A549 (cell line): ENCODE data around the gene DTX3.

Experiments
- CTCF ChIP-seq: fragments of >200 bp; sonication (Bioruptor Twin); formaldehyde crosslinking; IDR thresholded peaks from 3 replicates; pipeline ENCODE4 v1.5.1; 2016
- POLR2A ChIP-seq: IDR thresholded peaks from 2 replicates; pipeline ENCODE4 v1.6.1; 2012; ENCODE audit warnings: mild to moderate bottlenecking, low read length
- RAD21 ChIP-seq, 2 experiments: fragments of >200 bp in 1 of 2; sonication (Bioruptor Twin) in 1 of 2; formaldehyde crosslinking in 1 of 2; IDR thresholded peaks in 1 of 2; conservative IDR thresholded peaks in 1 of 2; 2 replicates in 1 of 2; 3 replicates in 1 of 2; pipeline ENCODE4 v1.6.1; 2012 to 2018; ENCODE audit warnings: inconsistent platforms in 1 of 2
- TF ChIP-seq, protein P1 (sequence below): fragments of 450-650 bp; IDR thresholded peaks from 2 replicates; pipeline ENCODE4 v1.6.1; 2014; ENCODE audit warnings: antibody characterized with exemption

DNA sequence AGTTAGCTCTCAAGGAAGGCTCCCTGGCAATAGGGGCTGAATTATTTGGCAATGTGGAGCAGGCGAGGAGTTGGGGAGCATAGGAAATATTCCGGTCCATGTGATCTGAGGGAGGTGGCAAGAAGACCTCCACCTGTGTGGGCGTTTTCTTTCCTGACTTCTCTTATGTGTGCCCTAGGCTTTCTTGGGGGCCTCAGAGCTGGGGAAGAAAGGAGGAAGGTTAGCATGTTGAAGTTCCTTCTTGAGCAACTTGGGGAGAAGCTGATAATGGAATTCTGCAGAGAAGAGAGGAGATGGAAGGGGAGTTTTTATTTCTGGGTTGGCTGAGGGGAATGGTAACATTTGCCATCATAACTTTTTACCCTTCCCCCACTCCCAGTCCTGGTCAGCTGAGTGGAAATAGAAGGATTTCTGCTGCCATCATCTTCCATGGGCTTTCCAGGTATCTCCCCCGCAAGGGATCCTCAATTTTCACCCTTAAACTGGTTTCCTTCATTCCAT lies 1.2 kb downstream of the DTX3 start:
- TF ChIP-seq, protein P1, sequence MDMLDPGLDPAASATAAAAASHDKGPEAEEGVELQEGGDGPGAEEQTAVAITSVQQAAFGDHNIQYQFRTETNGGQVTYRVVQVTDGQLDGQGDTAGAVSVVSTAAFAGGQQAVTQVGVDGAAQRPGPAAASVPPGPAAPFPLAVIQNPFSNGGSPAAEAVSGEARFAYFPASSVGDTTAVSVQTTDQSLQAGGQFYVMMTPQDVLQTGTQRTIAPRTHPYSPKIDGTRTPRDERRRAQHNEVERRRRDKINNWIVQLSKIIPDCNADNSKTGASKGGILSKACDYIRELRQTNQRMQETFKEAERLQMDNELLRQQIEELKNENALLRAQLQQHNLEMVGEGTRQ: no peak
- TF ChIP-seq RAD21 (conservative IDR thresholded peaks at IDR 0.05 in 1 of 2, IDR thresholded peaks at IDR 0.05 in 1 of 2) (no peak), CTCF (no peak), POLR2A (no peak)
